GM23338 (cell line): Measurements from ENCODE around the gene FASTKD3. TPM values are rescaled to one million over a fixed set of nuclear protein-coding genes. Genes with fewer than 3 reads are reported as not detected.
A peak's percentile ranks its signal among the peaks of the same experiment; 100 is the strongest.

Experiments used
- ATAC-seq: fragments of 200-7000 bp; cut with Tn5 transposase; 3 replicates; pipeline ENCODE4 v1.9.1; 2020
- DNase-seq: peaks from one replicate; pipeline ENCODE4 v3.0.0-alpha.2; 2015; ENCODE audit warnings: low spot score
- H2AFZ ChIP-seq: fragments of 200-600 bp; sonication (generic); 2 replicates; pipeline ENCODE4 v1.8.0; 2016; ENCODE audit warnings: antibody characterized with exemption, mild to moderate bottlenecking, moderate library complexity
- H3F3A ChIP-seq: fragments of 200-600 bp; sonication (generic); replicated peaks from 2 replicates; pipeline ENCODE4 v1.8.0; 2017; ENCODE audit warnings: antibody characterized with exemption, mixed run types, low read depth
- H3K27ac ChIP-seq: fragments of 200-600 bp; sonication (generic); 2 replicates; pipeline ENCODE4 v1.6.1; 2016; ENCODE audit warnings: low read depth
- H3K27me3 ChIP-seq: fragments of 200-600 bp; sonication (generic); 2 replicates; pipeline ENCODE4 v1.8.0; 2016; ENCODE audit warnings: mild to moderate bottlenecking, mixed run types, moderate library complexity; ENCODE audit not compliant: insufficient read depth
- H3K36me3 ChIP-seq: fragments of 200-600 bp; sonication (generic); 2 replicates; pipeline ENCODE4 v1.8.0; 2016; ENCODE audit warnings: mild to moderate bottlenecking; ENCODE audit not compliant: insufficient read depth
- H3K4me1 ChIP-seq: fragments of 200-600 bp; sonication (generic); 2 replicates; pipeline ENCODE4 v1.8.0; 2016; ENCODE audit warnings: mild to moderate bottlenecking, moderate library complexity; ENCODE audit not compliant: insufficient read depth
- H3K4me2 ChIP-seq: fragments of 200-600 bp; sonication (generic); 2 replicates; pipeline ENCODE4 v1.7.1; 2017; ENCODE audit warnings: mixed run types
- H3K4me3 ChIP-seq: fragments of 200-600 bp; sonication (generic); 2 replicates; pipeline ENCODE4 v1.6.1; 2016; ENCODE audit warnings: mixed run types
- H3K79me2 ChIP-seq: fragments of 200-600 bp; sonication (generic); replicated peaks from 2 replicates; pipeline ENCODE4 v1.8.0; 2017; ENCODE audit warnings: mild to moderate bottlenecking; ENCODE audit not compliant: insufficient read depth
- H3K9me2 ChIP-seq: fragments of 200-600 bp; sonication (generic); 2 replicates; pipeline ENCODE4 v1.8.0; 2017; ENCODE audit not compliant: insufficient read depth
- H4K20me1 ChIP-seq: fragments of 200-600 bp; sonication (generic); replicated peaks from 2 replicates; pipeline ENCODE4 v1.8.0; 2017; ENCODE audit warnings: mild to moderate bottlenecking; ENCODE audit not compliant: insufficient read depth
- H3K27ac Mint-ChIP-seq: 2 replicates; pipeline ENCODE4 v1.8.0; 2020; ENCODE audit warnings: inconsistent platforms, mild to moderate bottlenecking, moderate library complexity, mixed read lengths
- H3K27me3 Mint-ChIP-seq: 3 replicates; pipeline ENCODE4 v1.8.0; 2022; ENCODE audit warnings: low read depth, mild to moderate bottlenecking, moderate library complexity, mixed read lengths, inconsistent platforms; ENCODE audit not compliant: insufficient read depth, poor library complexity
- H3K36me3 Mint-ChIP-seq: 3 replicates; pipeline ENCODE4 v1.8.0; 2021; ENCODE audit warnings: low read depth, mild to moderate bottlenecking, inconsistent platforms, moderate library complexity, mixed read lengths
- H3K4me1 Mint-ChIP-seq: 3 replicates; pipeline ENCODE4 v1.8.0; 2020; ENCODE audit warnings: mild to moderate bottlenecking, inconsistent platforms, mixed read lengths
- H3K4me3 Mint-ChIP-seq: 3 replicates; pipeline ENCODE4 v1.8.0; 2021; ENCODE audit warnings: moderate library complexity, mild to moderate bottlenecking, inconsistent platforms, mixed read lengths
- H3K9me3 Mint-ChIP-seq: 3 replicates; pipeline ENCODE4 v1.8.0; 2020; ENCODE audit warnings: moderate library complexity, mild to moderate bottlenecking, inconsistent platforms, mixed read lengths
- JUNB ChIP-seq: IDR thresholded peaks from one replicate; pipeline ENCODE4 v1.6.1; 2016; ENCODE audit warnings: antibody characterized with exemption; ENCODE audit not compliant: unreplicated experiment
- ZNF331 ChIP-seq: fragments of 250-450 bp; sonication (Bioruptor Pico); IDR thresholded peaks from 2 replicates; pipeline ENCODE4 v1.5.0; 2020; ENCODE audit warnings: low read depth, mild to moderate bottlenecking, moderate library complexity
- polyA plus RNA-seq: library from polyadenylated mRNA; unstranded; fragments of >200 nt; fragmentation: Nextera tagmentation; extraction: Ambion mirVana; gene quantifications from 2 replicates; pipeline ENCODE4 v1.2.1, GENCODE V29; 2016
- total RNA-seq: library from RNA; depleted of rRNA; stranded (reverse); fragments of >200 nt; shearing (Covaris generic); gene quantifications from 2 replicates; pipeline ENCODE4 v1.2.3, GENCODE V29; 2014
- TF ChIP-seq, protein P1 (sequence below), 2 experiments: fragments of 200-600 bp in 1 of 2; sonication (generic) in 1 of 2; conservative IDR thresholded peaks; 2 replicates each; pipeline versions ENCODE4 v1.5.1 to v1.6.1; 2016 to 2017; ENCODE audit warnings: antibody characterized with exemption in 2 of 2, low read depth in 2 of 2, mild to moderate bottlenecking in 2 of 2, moderate library complexity in 1 of 2
- TF ChIP-seq, protein P2 (sequence below): IDR thresholded peaks from 2 replicates; pipeline ENCODE4 v1.6.1; 2016; ENCODE audit warnings: antibody characterized with exemption
- TF ChIP-seq, protein P3 (sequence below): IDR thresholded peaks from one replicate; pipeline ENCODE4 v1.6.1; 2018; ENCODE audit warnings: antibody characterized with exemption; ENCODE audit not compliant: unreplicated experiment
- TF ChIP-seq, protein P4 (sequence below): fragments of 250-450 bp; sonication (Bioruptor Pico); IDR thresholded peaks from 2 replicates; pipeline ENCODE4 v1.5.0; 2020; ENCODE audit warnings: mild to moderate bottlenecking, moderate library complexity

FASTKD3 gene
- total and polyA plus RNA-seq, 2 experiments from 2014 or later: 10.8 to 13.5 TPM

DNA sequence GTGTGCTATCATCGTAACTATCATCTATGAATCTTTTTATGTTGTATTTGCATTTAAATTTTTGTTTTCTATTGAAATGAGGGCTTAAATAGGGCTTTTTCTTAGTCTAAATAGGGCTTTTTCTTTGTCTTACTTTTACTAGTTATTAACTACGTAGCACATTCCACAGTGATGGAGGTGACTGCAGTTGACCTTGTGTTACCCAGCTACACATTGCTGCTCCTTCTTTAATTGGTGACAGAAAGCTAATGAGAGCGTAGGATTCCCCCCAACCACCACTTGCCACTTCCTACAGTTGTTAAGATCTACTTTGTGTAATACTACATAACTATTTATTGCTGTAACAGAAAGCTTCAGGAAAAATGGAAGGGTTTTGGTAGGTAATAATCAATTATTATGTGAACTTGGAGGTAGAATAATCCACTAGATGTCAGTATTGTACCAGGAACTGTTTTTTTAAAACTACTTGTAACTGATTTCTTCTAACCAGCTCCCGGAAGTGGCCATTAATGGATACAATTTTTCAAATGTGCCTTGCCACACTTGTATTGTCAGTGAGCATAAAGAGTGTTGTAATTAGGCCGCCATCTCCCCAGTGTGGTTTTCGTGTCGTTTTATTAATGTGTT lies 18.1 kb upstream of the FASTKD3 start:
- Mint-ChIP-seq H3K4me3 (no peak overlapping the region), H3K36me3 (peaks cover 61% of the 10 kb centered on the region), H3K4me1 (no peaks in the 10 kb centered on the region), H3K27me3 (no peaks in the 10 kb centered on the region), H3K27ac (no peak overlapping the region), H3K9me3 (no peaks in the 10 kb centered on the region)
- ATAC-seq (no peak), DNase-seq (peak; percentile 40)
- Histone ChIP-seq H3K4me1 (no peaks in the 10 kb centered on the region), H3F3A (no peaks in the 10 kb centered on the region), H3K4me2 (no peak overlapping the region), H3K27me3 (no peaks in the 10 kb centered on the region), H4K20me1 (no peaks in the 10 kb centered on the region), H3K27ac (no peak overlapping the region), H3K4me3 (no peak overlapping the region), H3K36me3 (peaks cover 51% of the 10 kb centered on the region), H3K9me2 (no peaks in the 10 kb centered on the region), H2AFZ (no peak overlapping the region), H3K79me2 (no peaks in the 10 kb centered on the region; the same call in 1 of the 2 replicates)
- TF ChIP-seq JUNB: no peak
- TF ChIP-seq, protein P1, sequence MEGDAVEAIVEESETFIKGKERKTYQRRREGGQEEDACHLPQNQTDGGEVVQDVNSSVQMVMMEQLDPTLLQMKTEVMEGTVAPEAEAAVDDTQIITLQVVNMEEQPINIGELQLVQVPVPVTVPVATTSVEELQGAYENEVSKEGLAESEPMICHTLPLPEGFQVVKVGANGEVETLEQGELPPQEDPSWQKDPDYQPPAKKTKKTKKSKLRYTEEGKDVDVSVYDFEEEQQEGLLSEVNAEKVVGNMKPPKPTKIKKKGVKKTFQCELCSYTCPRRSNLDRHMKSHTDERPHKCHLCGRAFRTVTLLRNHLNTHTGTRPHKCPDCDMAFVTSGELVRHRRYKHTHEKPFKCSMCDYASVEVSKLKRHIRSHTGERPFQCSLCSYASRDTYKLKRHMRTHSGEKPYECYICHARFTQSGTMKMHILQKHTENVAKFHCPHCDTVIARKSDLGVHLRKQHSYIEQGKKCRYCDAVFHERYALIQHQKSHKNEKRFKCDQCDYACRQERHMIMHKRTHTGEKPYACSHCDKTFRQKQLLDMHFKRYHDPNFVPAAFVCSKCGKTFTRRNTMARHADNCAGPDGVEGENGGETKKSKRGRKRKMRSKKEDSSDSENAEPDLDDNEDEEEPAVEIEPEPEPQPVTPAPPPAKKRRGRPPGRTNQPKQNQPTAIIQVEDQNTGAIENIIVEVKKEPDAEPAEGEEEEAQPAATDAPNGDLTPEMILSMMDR (conservative IDR thresholded peaks at IDR 0.05; ENCODE audit: low read depth in 2 of 2): peak; percentile 36 to 57; a peak in 3 of 4 replicates
- TF ChIP-seq, protein P2, sequence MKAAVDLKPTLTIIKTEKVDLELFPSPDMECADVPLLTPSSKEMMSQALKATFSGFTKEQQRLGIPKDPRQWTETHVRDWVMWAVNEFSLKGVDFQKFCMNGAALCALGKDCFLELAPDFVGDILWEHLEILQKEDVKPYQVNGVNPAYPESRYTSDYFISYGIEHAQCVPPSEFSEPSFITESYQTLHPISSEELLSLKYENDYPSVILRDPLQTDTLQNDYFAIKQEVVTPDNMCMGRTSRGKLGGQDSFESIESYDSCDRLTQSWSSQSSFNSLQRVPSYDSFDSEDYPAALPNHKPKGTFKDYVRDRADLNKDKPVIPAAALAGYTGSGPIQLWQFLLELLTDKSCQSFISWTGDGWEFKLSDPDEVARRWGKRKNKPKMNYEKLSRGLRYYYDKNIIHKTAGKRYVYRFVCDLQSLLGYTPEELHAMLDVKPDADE: no peak
- TF ChIP-seq, protein P3, sequence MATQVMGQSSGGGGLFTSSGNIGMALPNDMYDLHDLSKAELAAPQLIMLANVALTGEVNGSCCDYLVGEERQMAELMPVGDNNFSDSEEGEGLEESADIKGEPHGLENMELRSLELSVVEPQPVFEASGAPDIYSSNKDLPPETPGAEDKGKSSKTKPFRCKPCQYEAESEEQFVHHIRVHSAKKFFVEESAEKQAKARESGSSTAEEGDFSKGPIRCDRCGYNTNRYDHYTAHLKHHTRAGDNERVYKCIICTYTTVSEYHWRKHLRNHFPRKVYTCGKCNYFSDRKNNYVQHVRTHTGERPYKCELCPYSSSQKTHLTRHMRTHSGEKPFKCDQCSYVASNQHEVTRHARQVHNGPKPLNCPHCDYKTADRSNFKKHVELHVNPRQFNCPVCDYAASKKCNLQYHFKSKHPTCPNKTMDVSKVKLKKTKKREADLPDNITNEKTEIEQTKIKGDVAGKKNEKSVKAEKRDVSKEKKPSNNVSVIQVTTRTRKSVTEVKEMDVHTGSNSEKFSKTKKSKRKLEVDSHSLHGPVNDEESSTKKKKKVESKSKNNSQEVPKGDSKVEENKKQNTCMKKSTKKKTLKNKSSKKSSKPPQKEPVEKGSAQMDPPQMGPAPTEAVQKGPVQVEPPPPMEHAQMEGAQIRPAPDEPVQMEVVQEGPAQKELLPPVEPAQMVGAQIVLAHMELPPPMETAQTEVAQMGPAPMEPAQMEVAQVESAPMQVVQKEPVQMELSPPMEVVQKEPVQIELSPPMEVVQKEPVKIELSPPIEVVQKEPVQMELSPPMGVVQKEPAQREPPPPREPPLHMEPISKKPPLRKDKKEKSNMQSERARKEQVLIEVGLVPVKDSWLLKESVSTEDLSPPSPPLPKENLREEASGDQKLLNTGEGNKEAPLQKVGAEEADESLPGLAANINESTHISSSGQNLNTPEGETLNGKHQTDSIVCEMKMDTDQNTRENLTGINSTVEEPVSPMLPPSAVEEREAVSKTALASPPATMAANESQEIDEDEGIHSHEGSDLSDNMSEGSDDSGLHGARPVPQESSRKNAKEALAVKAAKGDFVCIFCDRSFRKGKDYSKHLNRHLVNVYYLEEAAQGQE: no peak
- no peak for TF ChIP-seq ZNF331

DNA sequence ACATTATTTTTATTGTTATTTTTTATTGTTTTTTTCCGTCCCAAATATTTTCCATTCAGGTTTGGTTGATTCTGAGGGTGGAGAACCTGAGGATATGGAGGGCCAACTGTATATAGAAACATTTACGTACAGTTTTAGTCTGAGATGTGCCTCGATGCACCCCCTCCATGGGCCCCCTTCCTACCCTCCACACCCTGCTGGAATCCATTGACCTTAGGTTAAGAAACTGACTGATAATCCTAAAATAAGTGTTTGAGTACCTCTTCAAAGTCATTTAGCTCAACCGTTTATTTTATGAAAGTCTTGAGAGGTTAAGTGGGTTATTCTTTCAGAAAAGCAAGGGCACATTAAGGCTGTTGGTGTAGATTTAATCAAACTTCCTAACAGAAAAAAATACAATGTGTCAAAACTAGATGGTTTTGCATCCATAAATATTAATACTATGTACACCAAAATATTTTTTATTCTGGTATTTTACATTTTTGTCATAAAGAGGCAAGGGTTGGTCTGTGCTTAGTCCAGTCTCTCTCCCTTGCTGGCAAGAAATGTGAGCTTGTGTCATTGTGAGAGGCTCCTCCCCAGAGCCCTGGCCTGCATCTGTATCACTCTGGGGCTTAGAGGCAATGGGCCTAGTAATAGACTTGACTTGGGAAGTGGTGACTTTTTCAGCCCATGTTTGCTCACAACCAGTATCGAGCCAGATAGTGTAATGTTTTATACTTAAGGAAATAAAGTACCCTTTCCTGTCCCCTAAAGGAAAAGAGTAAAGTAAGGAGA lies 15.8 kb upstream of the FASTKD3 start:
- no peaks in the 10 kb centered on the region for H3K27me3 Mint-ChIP-seq
- Histone ChIP-seq H3K9me2 (no peaks in the 10 kb centered on the region), H3K4me1 (no peaks in the 10 kb centered on the region), H4K20me1 (no peaks in the 10 kb centered on the region), H3K79me2 (peaks cover 7% of the 10 kb centered on the region; the same call in 1 of the 2 replicates), H3K4me2 (no peak overlapping the region), H3F3A (no peaks in the 10 kb centered on the region), H3K27ac (no peak overlapping the region), H3K27me3 (no peaks in the 10 kb centered on the region), H3K4me3 (no peak overlapping the region), H2AFZ (no peak overlapping the region), H3K36me3 (peaks cover 40% of the 10 kb centered on the region)
- no peaks in the 10 kb centered on the region for H3K9me3 Mint-ChIP-seq
- no peak for ATAC-seq
- H3K4me3 Mint-ChIP-seq: no peak overlapping the region
- H3K27ac Mint-ChIP-seq: no peak overlapping the region
- H3K4me1 Mint-ChIP-seq: no peaks in the 10 kb centered on the region
- no peak for DNase-seq
- H3K36me3 Mint-ChIP-seq: peaks cover 61% of the 10 kb centered on the region
- TF ChIP-seq, protein P4, sequence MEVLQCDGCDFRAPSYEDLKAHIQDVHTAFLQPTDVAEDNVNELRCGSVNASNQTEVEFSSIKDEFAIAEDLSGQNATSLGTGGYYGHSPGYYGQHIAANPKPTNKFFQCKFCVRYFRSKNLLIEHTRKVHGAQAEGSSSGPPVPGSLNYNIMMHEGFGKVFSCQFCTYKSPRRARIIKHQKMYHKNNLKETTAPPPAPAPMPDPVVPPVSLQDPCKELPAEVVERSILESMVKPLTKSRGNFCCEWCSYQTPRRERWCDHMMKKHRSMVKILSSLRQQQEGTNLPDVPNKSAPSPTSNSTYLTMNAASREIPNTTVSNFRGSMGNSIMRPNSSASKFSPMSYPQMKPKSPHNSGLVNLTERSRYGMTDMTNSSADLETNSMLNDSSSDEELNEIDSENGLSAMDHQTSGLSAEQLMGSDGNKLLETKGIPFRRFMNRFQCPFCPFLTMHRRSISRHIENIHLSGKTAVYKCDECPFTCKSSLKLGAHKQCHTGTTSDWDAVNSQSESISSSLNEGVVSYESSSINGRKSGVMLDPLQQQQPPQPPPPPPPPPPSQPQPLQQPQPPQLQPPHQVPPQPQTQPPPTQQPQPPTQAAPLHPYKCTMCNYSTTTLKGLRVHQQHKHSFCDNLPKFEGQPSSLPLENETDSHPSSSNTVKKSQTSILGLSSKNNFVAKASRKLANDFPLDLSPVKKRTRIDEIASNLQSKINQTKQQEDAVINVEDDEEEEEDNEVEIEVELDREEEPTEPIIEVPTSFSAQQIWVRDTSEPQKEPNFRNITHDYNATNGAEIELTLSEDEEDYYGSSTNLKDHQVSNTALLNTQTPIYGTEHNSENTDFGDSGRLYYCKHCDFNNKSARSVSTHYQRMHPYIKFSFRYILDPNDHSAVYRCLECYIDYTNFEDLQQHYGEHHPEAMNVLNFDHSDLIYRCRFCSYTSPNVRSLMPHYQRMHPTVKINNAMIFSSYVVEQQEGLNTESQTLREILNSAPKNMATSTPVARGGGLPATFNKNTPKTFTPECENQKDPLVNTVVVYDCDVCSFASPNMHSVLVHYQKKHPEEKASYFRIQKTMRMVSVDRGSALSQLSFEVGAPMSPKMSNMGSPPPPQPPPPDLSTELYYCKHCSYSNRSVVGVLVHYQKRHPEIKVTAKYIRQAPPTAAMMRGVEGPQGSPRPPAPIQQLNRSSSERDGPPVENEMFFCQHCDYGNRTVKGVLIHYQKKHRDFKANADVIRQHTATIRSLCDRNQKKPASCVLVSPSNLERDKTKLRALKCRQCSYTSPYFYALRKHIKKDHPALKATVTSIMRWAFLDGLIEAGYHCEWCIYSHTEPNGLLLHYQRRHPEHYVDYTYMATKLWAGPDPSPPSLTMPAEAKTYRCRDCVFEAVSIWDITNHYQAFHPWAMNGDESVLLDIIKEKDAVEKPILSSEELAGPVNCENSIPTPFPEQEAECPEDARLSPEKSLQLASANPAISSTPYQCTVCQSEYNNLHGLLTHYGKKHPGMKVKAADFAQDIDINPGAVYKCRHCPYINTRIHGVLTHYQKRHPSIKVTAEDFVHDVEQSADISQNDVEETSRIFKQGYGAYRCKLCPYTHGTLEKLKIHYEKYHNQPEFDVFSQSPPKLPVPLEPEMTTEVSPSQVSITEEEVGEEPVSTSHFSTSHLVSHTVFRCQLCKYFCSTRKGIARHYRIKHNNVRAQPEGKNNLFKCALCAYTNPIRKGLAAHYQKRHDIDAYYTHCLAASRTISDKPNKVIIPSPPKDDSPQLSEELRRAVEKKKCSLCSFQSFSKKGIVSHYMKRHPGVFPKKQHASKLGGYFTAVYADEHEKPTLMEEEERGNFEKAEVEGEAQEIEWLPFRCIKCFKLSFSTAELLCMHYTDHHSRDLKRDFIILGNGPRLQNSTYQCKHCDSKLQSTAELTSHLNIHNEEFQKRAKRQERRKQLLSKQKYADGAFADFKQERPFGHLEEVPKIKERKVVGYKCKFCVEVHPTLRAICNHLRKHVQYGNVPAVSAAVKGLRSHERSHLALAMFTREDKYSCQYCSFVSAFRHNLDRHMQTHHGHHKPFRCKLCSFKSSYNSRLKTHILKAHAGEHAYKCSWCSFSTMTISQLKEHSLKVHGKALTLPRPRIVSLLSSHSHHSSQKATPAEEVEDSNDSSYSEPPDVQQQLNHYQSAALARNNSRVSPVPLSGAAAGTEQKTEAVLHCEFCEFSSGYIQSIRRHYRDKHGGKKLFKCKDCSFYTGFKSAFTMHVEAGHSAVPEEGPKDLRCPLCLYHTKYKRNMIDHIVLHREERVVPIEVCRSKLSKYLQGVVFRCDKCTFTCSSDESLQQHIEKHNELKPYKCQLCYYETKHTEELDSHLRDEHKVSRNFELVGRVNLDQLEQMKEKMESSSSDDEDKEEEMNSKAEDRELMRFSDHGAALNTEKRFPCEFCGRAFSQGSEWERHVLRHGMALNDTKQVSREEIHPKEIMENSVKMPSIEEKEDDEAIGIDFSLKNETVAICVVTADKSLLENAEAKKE (CRISPR knock-in tag): no peak
- no peak for TF ChIP-seq JUNB
